Measurements from ENCODE around the gene CALN1. TPM values are rescaled to one million over a fixed set of nuclear protein-coding genes. Genes with fewer than 3 reads are reported as not detected.
"Not testable (repeated sequence)": the region's sequence is repeated elsewhere in the genome, so short reads cannot be mapped to it uniquely, and the experiment has no call there.

The CALN1 gene
- polyA plus RNA-seq, 1 experiment = not detected

DNA sequence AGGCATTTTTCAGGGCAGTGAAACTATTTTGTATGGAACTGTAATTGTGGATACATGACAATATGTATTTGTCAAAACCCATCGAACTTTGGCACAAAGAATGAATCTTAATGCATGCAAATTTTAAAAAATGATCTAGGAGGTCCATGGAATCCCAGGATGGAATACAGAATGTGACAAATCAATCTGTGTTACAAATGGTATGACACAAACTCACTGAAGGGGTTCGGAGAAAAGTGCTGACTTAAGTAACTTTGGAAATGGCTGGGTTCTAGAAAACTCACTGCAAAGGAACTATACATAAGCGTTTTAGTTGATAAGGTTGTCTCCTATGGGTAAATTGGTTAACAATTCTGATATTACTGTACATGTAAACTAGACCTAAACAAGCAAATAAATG, 26.0 kb downstream of the CALN1 start:
- ChIA-PET POLR2A (no interaction called here), CTCF (no interaction called here)
- Histone ChIP-seq H3K4me3 (ENCODE audit: low read depth, low read length) (no peak overlapping the region), H3K27me3 (ENCODE audit: control insufficient read depth, insufficient read depth, low read length) (no peaks in the 10 kb centered on the region), H3K9me3 (ENCODE audit: control insufficient read depth, insufficient read depth, low read length) (peaks cover 3% of the 10 kb centered on the region; the same call in 1 of the 2 replicates), H3K27ac (ENCODE audit: low read depth, low read length) (no peak overlapping the region)
- no peak for DNase-seq (ENCODE audit: low read depth, low spot score)
- TF ChIP-seq, protein P1, sequence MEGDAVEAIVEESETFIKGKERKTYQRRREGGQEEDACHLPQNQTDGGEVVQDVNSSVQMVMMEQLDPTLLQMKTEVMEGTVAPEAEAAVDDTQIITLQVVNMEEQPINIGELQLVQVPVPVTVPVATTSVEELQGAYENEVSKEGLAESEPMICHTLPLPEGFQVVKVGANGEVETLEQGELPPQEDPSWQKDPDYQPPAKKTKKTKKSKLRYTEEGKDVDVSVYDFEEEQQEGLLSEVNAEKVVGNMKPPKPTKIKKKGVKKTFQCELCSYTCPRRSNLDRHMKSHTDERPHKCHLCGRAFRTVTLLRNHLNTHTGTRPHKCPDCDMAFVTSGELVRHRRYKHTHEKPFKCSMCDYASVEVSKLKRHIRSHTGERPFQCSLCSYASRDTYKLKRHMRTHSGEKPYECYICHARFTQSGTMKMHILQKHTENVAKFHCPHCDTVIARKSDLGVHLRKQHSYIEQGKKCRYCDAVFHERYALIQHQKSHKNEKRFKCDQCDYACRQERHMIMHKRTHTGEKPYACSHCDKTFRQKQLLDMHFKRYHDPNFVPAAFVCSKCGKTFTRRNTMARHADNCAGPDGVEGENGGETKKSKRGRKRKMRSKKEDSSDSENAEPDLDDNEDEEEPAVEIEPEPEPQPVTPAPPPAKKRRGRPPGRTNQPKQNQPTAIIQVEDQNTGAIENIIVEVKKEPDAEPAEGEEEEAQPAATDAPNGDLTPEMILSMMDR (IDR thresholded peaks at IDR 0.05; ENCODE audit: low read depth, low read length) = no peak

DNA sequence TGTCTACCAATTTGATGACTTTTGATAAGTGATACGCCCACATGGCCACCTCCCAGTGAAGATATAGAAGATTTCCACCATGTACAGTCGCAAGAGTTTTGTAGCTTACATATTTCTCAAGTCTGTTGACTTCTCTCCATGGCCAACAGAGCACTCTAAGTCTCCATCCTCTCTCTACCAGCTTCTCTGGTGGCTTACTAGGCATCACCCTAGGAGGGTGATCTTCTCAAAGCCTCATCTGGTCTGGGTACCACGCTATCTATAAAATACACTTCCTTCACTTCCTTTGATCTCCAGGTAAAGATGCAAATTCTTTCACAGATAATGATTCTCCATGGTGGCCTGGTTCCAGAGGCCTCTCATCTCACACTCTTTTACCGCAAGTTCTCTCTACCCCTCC, 49.9 kb downstream of the CALN1 start:
- no peak overlapping the region for H3K27ac ChIP-seq (ENCODE audit: low read depth, low read length)
- TF ChIP-seq, protein P1 (IDR thresholded peaks at IDR 0.05; ENCODE audit: low read depth, low read length) = no peak
- no peak overlapping the region for H3K4me3 ChIP-seq (ENCODE audit: low read depth, low read length)
- ChIA-PET POLR2A (no interaction called here), CTCF (no interaction called here)
- no peaks in the 10 kb centered on the region for H3K27me3 ChIP-seq (ENCODE audit: control insufficient read depth, insufficient read depth, low read length)
- DNase-seq (ENCODE audit: low read depth, low spot score) = no peak
- H3K9me3 ChIP-seq (ENCODE audit: control insufficient read depth, insufficient read depth, low read length) = peaks cover 17% of the 10 kb centered on the region

DNA sequence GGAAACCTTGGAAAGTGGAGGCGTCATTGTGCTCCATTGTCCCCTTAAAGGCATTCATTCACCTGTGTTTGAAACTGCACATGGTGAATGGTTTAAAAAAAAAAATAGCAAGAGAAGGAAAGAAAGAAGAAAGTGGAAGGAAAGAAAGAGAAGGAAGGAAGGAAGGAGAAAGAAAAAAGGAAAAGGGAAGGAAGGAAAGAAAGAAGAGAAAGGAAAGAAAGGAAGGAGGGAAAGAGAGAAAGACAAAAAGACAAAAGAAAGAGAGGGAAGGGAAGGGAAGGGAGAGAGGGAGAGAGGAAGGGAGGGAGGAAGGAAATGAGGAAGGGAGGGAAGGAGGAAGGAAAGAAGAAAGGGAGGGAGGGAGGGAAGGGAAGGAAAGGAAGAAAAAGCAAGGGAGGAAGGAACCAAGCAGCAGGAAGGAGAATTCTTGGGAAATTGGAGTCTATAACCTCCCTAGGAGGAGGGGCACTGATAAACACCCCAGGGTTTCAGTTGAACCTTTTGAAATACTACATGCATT, 66.9 kb downstream of the CALN1 start:
- H3K9me3 ChIP-seq (ENCODE audit: control insufficient read depth, insufficient read depth, low read length) = peaks cover 5% of the 10 kb centered on the region
- TF ChIP-seq, protein P1 (IDR thresholded peaks at IDR 0.05; ENCODE audit: low read depth, low read length) = no peak
- no peak overlapping the region for H3K4me3 ChIP-seq (ENCODE audit: low read depth, low read length)
- H3K27me3 ChIP-seq (ENCODE audit: control insufficient read depth, insufficient read depth, low read length) = no peaks in the 10 kb centered on the region
- no peak for DNase-seq (ENCODE audit: low read depth, low spot score)
- CTCF ChIA-PET = no interaction called here
- POLR2A ChIA-PET = no interaction called here
- no peak overlapping the region for H3K27ac ChIP-seq (ENCODE audit: low read depth, low read length)

DNA sequence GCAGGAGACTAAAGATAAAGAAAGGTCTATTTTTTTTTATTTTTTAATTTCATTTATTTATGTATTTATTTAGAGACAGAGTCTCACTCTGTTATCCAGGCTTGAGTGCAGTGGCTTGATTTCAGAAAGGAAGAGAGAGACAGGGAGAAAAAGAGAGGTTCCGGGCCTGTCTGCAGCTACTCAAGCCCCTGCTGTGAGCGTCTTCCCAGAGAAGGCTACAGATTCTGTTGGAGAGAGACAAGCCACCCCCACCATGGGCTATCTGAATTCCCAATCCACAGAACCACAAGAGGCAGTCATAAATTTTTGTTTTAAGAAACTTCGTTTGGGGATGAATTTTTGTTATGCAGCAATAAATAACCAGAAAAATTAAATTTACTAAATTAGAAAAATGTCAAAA, 68.1 kb downstream of the CALN1 start:
- TF ChIP-seq, protein P1 (IDR thresholded peaks at IDR 0.05; ENCODE audit: low read depth, low read length) = no peak
- Histone ChIP-seq H3K27me3 (ENCODE audit: control insufficient read depth, insufficient read depth, low read length) (no peaks in the 10 kb centered on the region), H3K9me3 (ENCODE audit: control insufficient read depth, insufficient read depth, low read length) (peaks cover 5% of the 10 kb centered on the region), H3K27ac (ENCODE audit: low read depth, low read length) (no peak overlapping the region), H3K4me3 (ENCODE audit: low read depth, low read length) (no peak overlapping the region)
- ChIA-PET CTCF (no interaction called here), POLR2A (no interaction called here)
- no peak for DNase-seq (ENCODE audit: low read depth, low spot score)

DNA sequence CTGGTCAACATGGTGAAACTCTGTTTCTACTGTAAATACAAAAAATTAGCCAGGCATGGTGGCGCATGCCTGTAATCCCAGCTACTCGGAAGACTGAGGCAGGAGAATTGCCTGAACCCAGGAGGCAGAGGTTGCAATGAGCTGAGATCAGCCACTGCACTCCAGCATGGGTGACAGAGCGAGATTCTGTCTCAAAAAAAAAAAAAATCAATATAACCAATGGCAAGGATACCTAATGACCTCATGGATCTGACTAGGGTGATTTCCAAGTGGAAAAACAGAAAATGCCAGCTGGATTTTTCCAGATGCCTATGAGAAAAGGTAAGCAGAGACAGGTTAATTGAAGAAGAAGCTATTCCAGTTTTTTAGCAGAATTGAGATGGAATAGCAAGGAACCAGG, 68.8 kb downstream of the CALN1 start:
- DNase-seq (ENCODE audit: low read depth, low spot score); H3K27ac ChIP-seq (ENCODE audit: low read depth, low read length); H3K9me3 ChIP-seq (ENCODE audit: control insufficient read depth, insufficient read depth, low read length); POLR2A ChIA-PET; CTCF ChIA-PET; H3K4me3 ChIP-seq (ENCODE audit: low read depth, low read length); H3K27me3 ChIP-seq (ENCODE audit: control insufficient read depth, insufficient read depth, low read length): not testable (repeated sequence)

All from AG04450 (cell line).